ENCODE data around the gene CENPA.

CENPA gene

GRCh38 chr2:26767894-26768487 is 17.9 kb upstream of the CENPA start:
- TF ChIP-seq NFIC (IDR thresholded peaks at IDR 0.05) (no peak), FOXM1 (IDR thresholded peaks at IDR 0.05; ENCODE audit: borderline replicate concordance, low read depth) (no peak), EP300 (IDR thresholded peaks at IDR 0.05; ENCODE audit: borderline replicate concordance) (no peak), TEAD4 (IDR thresholded peaks at IDR 0.05) (no peak), RAD21 (IDR thresholded peaks at IDR 0.05; ENCODE audit: low read depth) (no peak), TAF1 (IDR thresholded peaks at IDR 0.05; ENCODE audit: low read depth) (no peak), ZBTB7A (IDR thresholded peaks at IDR 0.05; ENCODE audit: low read depth) (no peak), EGR1 (IDR thresholded peaks at IDR 0.05) (no peak), REST (IDR thresholded peaks at IDR 0.05; ENCODE audit: low read depth) (no peak), CREB1 (IDR thresholded peaks at IDR 0.05; ENCODE audit: low read depth) (no peak), TCF12 (IDR thresholded peaks at IDR 0.05; ENCODE audit: low read depth) (no peak), MAX (IDR thresholded peaks at IDR 0.05) (no peak), USF1 (IDR thresholded peaks at IDR 0.05) (no peak)

GRCh38 chr2:26768759-26769088 is 17.1 kb upstream of the CENPA start:
- TF ChIP-seq RAD21 (IDR thresholded peaks at IDR 0.05; ENCODE audit: low read depth) (no peak), TCF12 (IDR thresholded peaks at IDR 0.05; ENCODE audit: low read depth) (no peak), USF1 (IDR thresholded peaks at IDR 0.05) (no peak), ZBTB7A (IDR thresholded peaks at IDR 0.05; ENCODE audit: low read depth) (no peak), CREB1 (IDR thresholded peaks at IDR 0.05; ENCODE audit: low read depth) (no peak), EGR1 (IDR thresholded peaks at IDR 0.05) (no peak), EP300 (IDR thresholded peaks at IDR 0.05; ENCODE audit: borderline replicate concordance) (no peak), MAX (IDR thresholded peaks at IDR 0.05) (no peak), REST (IDR thresholded peaks at IDR 0.05; ENCODE audit: low read depth) (no peak), TEAD4 (IDR thresholded peaks at IDR 0.05) (no peak), TAF1 (IDR thresholded peaks at IDR 0.05; ENCODE audit: low read depth) (no peak), CEBPB (IDR thresholded peaks at IDR 0.05) (no peak), NFIC (IDR thresholded peaks at IDR 0.05) (no peak), FOXM1 (IDR thresholded peaks at IDR 0.05; ENCODE audit: borderline replicate concordance, low read depth) (no peak)

GRCh38 chr2:26769089-26769761 is 16.6 kb upstream of the CENPA start:
- TF ChIP-seq TCF12 (IDR thresholded peaks at IDR 0.05; ENCODE audit: low read depth): no peak
- TF ChIP-seq EP300 (IDR thresholded peaks at IDR 0.05; ENCODE audit: borderline replicate concordance): no peak
- no peak for TF ChIP-seq CEBPB (IDR thresholded peaks at IDR 0.05)
- no peak for TF ChIP-seq TAF1 (IDR thresholded peaks at IDR 0.05; ENCODE audit: low read depth)
- no peak for TF ChIP-seq MAX (IDR thresholded peaks at IDR 0.05)
- no peak for TF ChIP-seq ZBTB7A (IDR thresholded peaks at IDR 0.05; ENCODE audit: low read depth)
- no peak for TF ChIP-seq TEAD4 (IDR thresholded peaks at IDR 0.05)
- TF ChIP-seq RAD21 (IDR thresholded peaks at IDR 0.05; ENCODE audit: low read depth): no peak
- no peak for TF ChIP-seq YY1 (IDR thresholded peaks at IDR 0.05; ENCODE audit: low read depth)
- no peak for TF ChIP-seq EGR1 (IDR thresholded peaks at IDR 0.05)
- TF ChIP-seq CREB1 (IDR thresholded peaks at IDR 0.05; ENCODE audit: low read depth): no peak
- no peak for TF ChIP-seq NFIC (IDR thresholded peaks at IDR 0.05)
- TF ChIP-seq USF1 (IDR thresholded peaks at IDR 0.05): no peak
- no peak for TF ChIP-seq REST (IDR thresholded peaks at IDR 0.05; ENCODE audit: low read depth)
- TF ChIP-seq FOXM1 (IDR thresholded peaks at IDR 0.05; ENCODE audit: borderline replicate concordance, low read depth): no peak
